Stimulated activated CD8-positive, alpha-beta memory T cell treated with anti-CD3 and anti-CD28 coated beads, Interleukin-4, amount 100 ng/mL, for 48 hours (primary cell): ENCODE measurements around the gene CFAP61.
"Not testable (repeated sequence)": the region's sequence is repeated elsewhere in the genome, so short reads cannot be mapped to it uniquely, and the experiment has no call there.

Experiments
- DNase-seq: peaks from one replicate; pipeline ENCODE4 v3.0.0-alpha.2; 2020

The CFAP61 gene

DNA sequence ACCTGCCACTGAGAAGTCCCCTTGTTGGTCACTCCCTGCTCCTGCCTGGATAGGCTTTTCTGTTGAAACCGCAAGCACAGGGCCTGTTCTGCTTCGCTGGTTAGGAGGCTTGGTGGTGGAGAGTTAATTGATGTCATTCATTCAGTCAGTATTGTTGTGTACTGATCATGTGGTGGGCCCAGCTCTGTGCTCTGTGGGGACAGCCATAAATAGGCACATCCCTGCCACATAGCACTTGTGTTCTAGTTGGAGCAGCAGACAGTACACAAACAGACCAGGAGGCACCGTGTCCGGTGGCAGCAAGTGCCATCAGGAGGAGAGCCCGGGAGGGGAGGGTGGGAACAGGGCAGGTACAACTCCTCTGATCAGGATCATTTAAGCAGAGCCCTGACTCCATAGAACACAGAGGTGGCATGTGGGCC, 160.4 kb downstream of the CFAP61 start:
- no peak for DNase-seq

DNA sequence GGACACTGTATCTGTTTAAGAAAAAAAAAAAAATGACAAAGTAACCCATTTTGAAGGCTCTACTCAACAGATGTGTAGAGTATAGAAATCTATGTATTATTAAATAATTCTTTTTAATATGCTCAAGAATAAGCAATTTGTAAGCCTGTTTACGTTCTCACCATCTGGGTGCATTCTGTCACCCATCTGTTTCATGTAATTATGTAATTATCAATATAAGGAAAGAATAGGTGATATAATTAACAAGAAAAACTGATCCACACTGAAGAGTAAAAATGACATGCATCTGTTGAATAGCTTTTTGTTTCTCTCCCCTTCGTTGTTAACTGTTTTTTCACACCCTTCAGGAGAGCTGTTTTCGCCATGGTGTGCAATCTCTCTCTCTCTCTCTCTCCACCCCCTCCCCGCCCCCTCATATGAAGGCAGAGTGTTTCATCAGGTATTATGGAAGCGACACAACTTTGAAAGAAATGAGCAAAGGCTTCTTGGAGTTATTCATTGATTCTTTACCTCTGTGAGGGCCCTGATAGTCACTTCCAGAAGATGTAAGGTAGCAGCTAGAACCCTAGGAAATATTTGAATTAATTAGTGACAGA, 161.3 kb downstream of the CFAP61 start:
- DNase-seq: no peak

DNA sequence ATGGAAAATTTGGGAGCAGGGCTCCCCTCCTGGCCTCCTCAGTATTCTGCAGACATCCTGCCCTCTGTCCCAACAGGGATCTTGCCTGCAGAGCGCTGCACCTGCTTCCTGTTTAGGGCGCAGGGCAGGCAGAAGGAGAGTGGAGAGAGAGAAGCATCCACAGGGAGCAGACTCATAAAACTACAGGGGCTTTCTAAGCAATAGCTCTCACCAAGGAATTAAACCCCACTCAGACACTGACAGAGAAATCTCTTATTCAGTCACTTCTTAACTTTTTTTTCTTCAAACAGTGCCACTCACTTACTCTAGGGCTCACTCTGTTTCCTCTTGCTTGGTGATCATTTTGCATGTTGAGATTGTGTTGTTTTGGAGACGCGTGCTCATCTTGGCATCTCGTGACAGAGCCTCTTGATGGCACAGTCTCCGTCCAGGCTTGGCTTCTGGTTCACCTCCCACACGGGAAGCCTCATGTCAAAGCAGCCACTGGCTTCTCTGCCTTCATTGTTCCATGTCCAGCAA, 162.5 kb downstream of the CFAP61 start:
- no peak for DNase-seq

DNA sequence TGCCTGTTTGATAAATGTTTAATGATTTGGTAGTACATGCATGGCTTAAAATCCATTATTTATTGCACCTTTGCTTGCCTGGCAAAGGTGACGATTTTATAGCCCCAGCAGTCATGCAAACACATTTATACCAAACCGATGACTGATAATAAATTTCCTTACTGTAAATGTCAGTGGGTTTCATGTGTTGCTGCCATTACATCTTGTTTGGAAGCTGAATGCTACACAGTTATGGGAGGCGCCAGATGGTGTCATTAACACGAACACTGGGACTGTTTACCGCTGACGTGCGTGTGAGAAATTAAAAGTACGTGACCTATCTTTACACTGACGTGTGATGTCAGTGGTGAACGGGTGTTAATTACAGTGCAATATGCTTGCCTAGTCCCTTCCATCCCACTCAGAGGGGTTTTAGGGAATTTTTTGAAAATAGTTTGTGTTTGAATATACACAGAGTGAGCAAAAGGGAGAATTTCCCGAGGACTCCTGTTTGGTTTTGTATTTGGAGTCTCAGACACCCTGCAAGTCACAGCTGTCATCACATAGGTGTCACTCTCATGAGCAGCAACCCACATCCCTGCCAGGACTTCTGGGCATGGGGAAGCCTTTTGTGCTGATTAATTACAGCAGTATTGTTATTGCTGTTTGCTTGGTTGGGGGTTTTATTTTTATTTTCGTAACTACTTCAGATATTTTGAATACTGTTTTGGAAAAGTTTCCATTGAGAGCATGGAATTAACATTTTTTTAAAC, 163.8 kb downstream of the CFAP61 start:
- no peak for DNase-seq

DNA sequence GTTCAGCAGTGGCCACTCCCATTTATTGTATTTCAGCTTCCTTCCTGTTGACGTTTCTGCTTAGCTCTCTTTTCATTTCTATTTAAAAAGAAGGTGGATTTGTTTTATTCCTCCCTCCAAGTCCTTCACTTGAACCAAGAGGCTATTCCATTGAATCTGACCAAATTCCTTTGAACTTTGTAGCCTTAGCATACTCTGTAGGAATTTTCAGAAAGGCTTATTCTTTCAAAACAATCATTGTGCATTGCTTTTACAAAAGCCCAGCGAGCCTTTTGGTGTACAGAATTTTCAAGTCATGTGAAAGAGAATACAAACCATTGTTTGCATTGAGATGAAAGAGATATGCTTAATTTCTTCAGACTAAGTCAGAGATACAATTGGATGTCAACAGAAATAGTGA, 164.6 kb downstream of the CFAP61 start:
- no peak for DNase-seq

DNA sequence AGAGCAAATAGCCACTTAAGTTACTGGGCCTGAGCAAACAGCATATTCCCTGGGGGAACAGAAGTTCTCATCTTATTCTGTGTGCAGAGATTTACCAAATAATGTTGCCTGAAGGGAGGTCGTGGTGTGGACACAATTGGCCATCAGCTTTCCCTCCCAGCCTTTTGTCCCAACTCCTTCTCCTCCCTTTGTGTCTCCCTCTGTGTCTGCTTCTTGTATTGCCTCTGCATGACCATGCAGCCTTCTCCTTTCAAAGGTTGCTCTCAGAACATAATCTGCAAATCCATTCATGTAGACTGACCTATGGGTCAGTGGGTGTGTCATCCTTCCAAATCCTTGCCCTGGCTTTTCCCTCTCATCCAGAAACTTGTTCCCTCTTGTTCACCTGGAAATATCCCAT, 165.3 kb downstream of the CFAP61 start:
- DNase-seq: no peak

DNA sequence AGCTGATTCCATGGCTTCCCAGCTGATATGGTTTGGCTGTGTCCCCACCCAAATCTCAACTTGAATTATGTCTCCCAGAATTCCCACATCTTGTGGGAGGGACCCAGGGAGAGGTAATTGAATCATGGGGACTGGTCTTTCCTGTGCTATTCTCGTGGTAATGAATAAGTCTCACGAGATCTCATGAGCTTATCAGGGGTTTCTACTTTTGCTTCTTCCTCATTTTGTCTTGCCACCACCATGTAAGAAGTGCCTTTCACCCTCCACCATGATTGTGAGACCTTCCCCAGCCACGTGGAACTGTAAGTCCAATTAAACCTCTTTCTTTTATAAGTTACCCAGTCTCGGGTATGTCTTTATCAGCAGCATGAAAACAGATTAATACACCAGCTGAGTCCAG, 165.8 kb downstream of the CFAP61 start:
- not testable (repeated sequence) for DNase-seq

DNA sequence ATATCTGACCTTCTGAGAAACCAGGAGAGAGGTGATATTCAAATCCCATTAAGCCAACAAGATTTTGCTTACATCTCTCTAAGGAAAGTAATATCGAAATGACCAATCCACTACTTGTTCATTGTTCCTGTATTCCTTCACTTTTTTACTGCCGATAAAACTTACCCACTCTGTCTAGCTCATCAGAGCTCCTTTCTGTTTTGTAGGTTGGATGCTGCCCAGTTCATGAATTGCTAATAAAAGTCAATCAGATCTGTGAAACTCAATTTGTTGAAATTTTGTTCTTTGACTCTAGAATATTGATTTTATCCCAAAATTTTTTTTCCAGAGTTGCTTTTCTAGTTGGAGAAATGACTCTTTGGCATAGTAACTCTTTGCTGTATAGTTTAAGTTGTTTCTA, 166.7 kb downstream of the CFAP61 start:
- DNase-seq: no peak

DNA sequence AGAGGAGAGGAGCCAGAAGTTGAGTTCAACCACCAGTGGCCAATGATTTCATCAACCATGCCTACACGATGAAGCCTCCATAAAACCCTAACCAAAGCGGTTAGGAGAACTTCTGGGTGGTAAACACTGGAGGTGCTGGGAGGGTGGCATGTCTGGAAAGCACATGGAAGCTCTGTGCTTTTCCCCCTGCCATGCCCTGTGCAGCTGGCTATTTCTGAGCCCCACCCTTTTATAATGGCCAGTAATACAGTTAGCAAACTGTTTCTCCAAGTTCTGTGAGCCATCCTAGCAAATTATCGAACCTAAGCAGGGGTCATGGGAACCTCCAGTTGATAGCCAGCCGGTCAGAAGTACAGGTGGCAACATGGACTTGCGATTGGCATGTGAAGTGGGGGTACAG, 167.8 kb downstream of the CFAP61 start:
- DNase-seq: no peak

DNA sequence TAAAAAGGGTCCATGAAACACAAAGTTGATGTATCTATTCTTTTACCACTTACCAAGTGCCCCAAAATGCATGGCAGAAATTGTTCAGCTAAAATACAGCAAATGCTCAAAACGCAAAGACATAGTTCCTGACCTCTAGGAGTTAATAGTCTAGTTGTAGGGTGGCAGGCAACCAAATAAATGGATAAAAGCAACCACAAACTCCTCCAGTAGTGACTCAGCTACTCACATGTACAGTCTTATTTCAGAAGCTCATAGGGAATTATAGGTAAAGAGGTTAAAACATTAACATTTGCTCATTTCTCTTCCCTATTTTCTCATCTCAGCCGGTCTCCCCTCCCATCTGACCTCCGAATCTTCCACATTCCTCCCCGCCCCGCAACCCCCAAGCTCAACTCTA, 171.6 kb downstream of the CFAP61 start:
- no peak for DNase-seq

DNA sequence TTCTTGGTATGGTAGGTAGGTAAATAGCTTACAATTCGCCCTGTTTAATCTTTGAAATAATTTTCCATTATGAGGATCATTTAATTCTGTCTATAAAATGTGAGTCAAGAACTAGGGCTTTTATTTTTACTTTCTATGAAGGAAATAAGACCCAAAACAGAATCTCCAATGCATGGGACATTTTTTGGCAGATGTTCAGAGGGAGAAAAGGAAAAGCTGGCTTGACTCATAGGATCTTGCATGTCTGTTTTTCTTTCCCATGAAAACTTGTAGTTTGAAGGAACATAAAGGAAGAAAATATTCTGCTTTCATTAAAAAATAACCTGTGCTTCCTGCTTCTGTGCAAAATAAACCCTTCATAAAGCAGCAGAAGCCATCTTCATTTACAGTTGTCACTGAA, 172.5 kb downstream of the CFAP61 start:
- no peak for DNase-seq

DNA sequence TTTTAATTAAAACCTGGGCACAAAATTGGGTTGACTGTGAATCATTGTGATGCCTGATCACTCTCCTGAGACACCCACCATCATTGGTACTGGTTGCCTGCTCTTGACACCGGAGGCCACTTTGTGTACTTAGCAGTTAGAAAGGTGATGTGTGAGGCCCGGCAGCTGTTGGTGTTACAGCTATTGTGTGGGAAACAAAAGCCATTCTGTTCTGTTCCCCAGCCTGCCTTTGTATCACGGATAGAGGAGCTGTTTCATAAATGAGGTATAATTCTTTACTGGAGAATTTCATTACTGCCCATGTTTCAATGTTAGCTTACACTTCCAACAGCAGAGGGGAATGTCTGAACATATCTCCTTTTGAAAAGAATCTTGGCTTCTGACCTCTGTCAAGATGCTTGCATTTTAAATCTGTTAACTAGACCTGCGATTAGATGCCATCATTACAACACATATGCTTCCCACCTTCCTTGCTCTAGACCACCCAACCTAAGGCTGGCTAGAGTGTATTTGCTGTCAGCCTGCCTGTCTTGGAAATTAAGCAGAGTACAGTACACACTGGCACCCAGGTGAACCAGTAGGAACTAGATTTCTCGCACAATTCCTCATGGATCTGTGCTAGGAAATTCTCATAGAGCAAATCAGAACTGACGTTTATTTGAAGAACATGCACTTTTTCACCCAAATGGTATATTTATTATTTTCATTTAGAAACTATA, 173.2 kb downstream of the CFAP61 start:
- DNase-seq: no peak

DNA sequence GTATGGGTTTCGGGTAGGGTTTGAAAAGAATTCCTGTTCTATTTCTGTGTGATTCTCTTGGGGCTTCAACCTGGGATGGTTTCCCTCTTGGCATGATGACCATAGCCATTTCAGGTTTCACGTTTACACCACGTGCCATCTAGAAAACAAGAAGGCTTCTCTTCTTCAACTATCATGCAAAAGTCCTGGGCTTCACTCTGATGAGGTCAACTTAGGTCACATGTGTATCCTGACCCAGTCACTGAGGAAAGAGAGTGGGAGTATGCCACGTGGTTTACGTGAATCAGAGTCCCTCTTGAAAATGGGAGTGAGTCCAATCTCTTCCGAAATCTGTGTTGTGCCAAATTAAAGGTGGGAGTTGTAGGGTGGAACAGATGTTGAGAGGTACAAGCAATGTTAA, 174.2 kb downstream of the CFAP61 start:
- no peak for DNase-seq

DNA sequence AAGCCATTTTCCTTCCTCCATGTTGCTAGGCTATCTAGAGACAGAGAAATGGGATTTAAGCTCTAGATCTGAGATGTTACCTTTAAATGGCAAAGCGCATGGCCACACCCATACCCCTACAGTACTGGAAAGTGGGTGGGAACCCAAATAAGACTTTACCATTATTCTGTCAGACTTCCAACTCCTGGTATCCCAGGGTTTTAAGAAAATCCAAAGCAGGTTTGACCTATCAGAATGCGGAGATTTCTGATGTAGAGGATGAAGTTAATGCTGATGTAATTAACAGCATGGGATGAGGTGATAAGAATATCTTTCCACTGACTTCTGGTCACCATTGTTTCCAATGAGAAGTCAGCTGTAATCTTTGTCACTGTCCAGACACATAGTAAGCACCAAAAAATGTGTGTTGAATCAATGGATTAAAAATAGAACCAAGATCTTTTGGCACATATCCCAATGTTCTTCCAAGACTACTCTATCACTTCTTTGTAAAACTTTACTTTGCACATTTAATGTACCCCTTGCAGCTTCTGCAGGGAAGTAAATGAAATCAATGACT, 174.8 kb downstream of the CFAP61 start:
- DNase-seq: no peak

DNA sequence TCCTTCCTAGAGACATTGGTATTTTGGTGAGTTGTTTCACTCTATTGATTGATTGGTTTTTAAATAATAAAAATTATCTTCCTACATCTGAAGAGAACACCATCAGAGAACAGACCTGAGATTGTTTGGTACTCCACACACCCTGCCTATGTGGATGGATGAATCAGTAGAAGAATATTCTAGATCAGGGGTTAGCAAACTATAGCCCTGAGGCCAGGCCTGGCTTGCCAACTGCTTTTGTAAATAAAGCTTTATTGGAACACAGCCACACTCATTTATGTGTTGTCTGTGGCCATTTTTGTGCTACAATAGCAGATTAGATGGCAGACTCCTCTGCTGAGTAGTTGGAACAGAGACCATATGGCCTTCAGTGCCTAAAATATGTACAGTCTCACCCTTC, 176.0 kb downstream of the CFAP61 start:
- no peak for DNase-seq

DNA sequence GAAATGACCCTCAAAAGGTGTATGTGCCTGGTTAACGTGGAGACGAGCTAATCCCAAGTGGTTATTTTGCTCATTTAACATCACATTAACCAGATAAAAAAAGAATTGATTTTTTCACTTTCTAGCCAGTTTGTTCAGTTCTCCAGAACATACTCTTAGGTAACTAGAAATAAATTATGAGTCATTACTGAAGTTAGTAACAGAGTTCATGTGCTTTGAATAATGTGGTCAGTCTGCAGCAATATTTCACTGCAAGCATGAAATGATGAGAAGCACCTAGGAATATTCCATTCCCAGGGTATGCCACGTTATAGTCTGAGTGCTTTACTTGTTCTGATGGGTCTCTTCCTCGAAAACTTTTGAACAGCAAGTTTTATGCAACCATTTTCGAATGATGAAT, 177.3 kb downstream of the CFAP61 start:
- DNase-seq: no peak

DNA sequence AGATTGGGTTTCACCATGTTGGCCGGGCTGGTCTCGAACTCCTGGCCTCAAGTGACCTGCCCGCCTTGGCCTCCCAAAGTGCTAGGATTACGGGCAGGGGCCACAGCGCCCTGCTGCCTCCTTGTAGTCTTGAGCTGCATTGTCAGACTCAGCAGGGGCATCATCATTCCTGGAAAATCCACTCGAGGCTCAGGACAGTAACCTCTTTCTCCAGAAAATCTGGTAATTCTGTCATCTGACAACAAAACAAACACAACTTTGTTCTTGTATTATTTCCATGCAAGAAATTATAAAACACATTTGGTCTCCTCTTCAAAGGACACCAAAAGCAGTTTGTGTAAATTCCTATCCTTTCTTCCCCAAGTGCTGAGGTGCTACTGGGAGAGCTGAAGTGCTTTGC, 178.4 kb downstream of the CFAP61 start:
- DNase-seq: no peak

DNA sequence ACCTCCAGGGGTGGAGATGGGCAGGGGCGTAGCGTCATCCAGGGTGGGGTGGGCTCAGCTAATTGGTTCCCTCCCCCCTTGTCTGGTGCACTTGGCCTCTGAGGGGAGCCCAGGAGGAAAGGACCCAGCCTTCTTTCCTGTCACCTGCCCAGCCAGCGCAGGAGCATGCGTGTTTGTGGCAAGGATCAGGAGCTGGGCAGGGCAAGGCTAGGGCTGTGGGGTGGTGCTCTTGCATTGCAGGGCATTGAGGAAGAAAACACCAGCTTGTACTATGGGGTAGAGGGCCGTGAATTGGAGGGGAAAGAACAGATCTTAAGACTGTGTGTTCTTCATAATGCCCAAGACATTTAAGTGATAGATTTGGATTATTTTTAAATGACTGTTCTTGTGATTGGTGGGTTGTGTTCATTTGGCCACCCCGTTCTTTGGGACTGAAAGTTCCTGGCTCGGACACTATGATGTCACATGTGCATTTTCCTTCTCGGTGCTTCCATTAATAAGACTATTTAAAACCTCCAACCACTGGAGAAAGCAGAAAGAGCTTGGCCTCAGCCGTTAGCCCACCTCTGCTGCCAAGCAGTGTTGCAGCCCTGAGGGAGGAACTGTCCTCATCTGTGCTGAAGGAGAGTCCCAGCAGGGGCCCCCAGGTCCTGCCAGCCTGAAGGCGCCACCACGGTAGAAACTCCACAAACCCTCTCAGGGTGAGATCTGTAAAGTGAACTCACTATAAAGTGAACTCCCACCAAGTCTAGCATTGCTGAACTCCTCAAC, 179.4 kb downstream of the CFAP61 start:
- no peak for DNase-seq

DNA sequence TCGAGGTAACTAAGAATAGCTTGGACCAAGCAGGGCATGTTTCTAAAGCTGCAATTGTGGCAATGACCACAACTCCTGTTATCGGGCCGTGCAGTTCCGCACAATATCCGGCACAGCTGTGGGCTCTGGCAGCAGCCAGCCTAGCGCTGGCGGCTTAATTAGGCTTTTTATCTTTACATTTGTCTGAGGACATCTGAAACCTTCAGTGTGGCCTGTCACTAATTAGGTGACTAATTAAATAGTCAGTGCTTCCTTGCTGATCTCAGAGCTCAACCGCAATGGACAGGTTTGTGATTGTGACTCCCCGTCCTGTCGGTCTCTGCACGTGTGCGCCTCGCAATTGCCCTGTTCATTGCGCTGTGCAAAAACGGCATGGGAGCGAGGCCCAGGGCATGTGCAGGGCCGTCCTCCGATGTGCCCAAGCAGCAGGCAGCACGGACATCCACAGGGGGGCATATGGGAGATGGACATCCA, 180.7 kb downstream of the CFAP61 start:
- no peak for DNase-seq

DNA sequence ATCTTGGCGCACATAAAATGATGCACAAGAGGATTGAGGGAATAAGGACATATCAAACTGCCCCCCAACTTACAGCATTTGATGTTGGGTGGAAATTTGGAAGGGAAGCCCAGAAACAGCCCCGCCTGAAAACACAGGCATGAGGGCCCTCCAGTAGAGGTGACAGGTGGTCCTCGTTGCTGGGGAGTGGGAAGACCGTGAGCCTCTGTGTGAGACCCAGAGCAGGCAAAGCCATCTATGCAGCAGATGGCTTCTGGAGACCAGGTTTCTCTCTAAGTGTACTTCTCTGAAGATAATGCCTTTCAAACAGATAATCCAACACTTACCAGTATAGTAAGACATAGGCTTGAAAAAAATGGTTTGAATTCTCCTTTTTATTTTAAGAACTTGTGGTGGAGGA, 183.3 kb downstream of the CFAP61 start:
- no peak for DNase-seq

DNA sequence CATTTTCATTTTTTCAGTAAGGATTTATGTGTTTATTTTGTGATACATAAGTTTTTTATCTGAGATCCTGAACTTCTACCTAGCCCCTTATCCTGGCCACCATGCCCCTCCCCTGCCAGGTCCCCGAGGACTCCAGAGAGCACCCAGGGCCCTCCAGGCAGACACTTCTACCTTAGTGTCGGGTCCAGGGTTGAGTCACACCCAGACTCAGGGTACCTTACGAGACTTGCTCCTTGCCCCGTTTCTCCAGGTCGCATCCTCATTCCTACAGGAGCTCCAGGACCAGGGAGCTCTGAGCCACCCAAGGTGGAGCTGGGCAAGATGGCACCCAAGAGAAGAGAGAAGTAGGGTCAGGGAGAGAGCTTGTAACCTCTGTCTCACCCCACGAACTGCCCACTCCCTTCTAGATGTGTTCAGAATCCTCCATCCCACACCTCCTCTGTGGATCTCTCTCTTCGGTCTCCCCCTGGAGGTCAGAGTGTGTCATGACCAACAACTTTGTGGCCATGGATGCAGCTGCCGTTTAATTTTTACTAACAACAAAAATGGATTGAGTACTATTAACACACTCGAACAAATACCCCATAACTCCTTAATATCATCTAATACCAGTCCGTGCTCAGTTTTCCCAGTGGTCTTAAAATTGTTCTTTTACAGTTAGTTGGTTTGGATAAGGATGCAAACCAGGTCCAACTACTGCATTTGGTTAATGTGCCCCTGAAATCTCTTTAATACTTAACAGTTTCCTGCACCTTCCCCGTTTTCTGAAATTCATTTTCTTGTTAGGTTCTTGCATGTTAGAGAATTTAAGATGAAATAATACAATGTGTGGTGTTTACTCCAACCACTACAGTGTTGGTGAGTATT, 185.0 kb downstream of the CFAP61 start:
- peak; percentile 45 for DNase-seq

DNA sequence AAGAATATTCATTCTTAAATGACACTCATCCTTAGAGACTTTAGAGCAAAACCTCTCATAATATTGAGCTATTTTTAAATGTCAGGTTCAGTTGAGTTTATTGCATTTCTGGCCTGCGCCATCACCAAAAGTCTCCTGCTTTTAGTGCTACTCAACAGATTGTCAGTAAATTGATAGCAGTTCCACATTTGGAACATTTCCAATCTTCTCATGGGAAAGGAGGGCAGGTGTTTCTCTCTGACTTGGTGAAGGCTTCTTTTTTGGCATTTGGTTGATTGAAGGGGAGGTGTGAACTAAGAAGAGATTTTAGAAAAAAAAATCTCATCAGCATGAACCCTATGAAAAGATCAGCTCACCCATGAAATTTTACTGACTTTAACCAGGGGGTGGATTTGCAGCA, 189.6 kb downstream of the CFAP61 start:
- DNase-seq: no peak
